ENCODE results near the gene FAM234B.

Gene FAM234B

GRCh38 chr12:13119826-13120225 is 75.6 kb downstream of the FAM234B start:
- no peak for DNase-seq

- no peak for DNase-seq
Observed at GRCh38 chr12:13120413-13120812, 76.2 kb downstream of the FAM234B start.

GRCh38 chr12:13121568-13121967 is 77.4 kb downstream of the FAM234B start:
- no peak for DNase-seq

GRCh38 chr12:13124656-13125505 is 80.7 kb downstream of the FAM234B start:
- no peak for DNase-seq

- DNase-seq = no peak
Observed at GRCh38 chr12:13125996-13126395, 81.8 kb downstream of the FAM234B start.

- no peak for DNase-seq
Observed at GRCh38 chr12:13126494-13126893, 82.3 kb downstream of the FAM234B start.

- DNase-seq = no peak
Observed at GRCh38 chr12:13127444-13127843, 83.3 kb downstream of the FAM234B start.

GRCh38 chr12:13128291-13128965 is 84.2 kb downstream of the FAM234B start:
- DNase-seq = no peak

GRCh38 chr12:13130981-13131380 is 86.8 kb downstream of the FAM234B start:
- DNase-seq = no peak

All from hippocampal formation (tissue), 2 donors.